ENCODE measurements around the gene GSTA1. TPM values are rescaled to one million over a fixed set of nuclear protein-coding genes. Genes with fewer than 3 reads are reported as not detected.
"Not testable (repeated sequence)": the region's sequence is repeated elsewhere in the genome, so short reads cannot be mapped to it uniquely, and the experiment has no call there.

Gene GSTA1
- polyA plus RNA-seq, 2 donors: 2.4 to 3.1 TPM

DNA sequence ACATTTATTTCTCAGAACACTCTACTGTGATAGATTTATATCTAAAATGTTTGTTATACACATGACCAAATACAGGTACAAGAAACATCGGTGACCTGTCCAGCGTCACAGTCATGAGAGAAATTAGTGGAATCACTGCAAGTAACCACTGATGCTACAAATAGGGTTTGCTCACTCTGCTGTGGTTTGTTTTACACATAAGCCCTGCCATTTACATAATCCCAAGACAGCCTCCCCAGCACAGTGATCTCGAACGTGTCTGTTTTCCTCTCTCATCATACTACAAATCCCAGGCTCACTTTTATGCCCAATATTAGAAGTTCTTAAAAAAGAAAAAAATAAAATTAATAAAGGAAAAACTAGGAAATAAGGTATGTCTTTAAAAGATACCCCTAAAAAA, 6.2 kb upstream of the GSTA1 start:
- WGBS, 2 donors: 73 to 83% methylated on average over 4 of the region's 4 CpGs
- not testable (repeated sequence) for H3K4me3 ChIP-seq (ENCODE audit: low read depth in 1 of 2, low read length in 2 of 2); H3K36me3 ChIP-seq (ENCODE audit: control insufficient read depth in 2 of 2, insufficient read depth in 2 of 2, low read length in 1 of 2); H3K4me1 ChIP-seq (ENCODE audit: control insufficient read depth in 2 of 2, insufficient read depth in 2 of 2, low read length in 1 of 2); H3K27me3 ChIP-seq (ENCODE audit: control insufficient read depth in 1 of 2, insufficient read depth in 2 of 2, low read length in 2 of 2); H3K9me3 ChIP-seq (ENCODE audit: control insufficient read depth in 2 of 2, insufficient read depth in 1 of 2, low read depth in 1 of 2, low read length in 1 of 2); H3K27ac ChIP-seq (ENCODE audit: low read depth in 2 of 2, low read length in 1 of 2)

DNA sequence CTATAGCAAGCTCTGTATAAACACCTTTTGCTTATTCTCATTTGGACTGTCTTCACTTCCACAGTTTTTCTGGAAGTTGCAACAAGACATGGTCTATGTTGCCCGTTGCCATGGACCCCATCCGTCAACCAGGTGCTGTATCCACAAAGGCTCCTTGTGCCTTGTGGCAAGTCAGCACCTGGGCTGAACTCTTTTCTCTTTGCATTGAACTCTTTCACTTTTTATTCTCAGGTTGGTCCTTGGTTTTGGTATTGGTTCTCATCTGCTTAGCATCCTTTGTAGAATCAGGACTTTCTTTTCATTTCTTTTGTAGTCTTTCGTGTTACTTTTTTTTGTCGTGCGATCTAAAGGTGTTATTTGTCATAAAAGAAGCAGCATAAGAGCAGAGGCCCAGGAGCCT, 5.0 kb upstream of the GSTA1 start:
- H3K27ac ChIP-seq (ENCODE audit: low read depth in 2 of 2, low read length in 1 of 2): no peak overlapping the region
- WGBS, 2 donors: 87 to 92% methylated on average over 5 of the region's 5 CpGs
- no peaks in the 10 kb centered on the region for H3K27me3 ChIP-seq (ENCODE audit: control insufficient read depth in 1 of 2, insufficient read depth in 2 of 2, low read length in 2 of 2)
- no peaks in the 10 kb centered on the region for H3K4me1 ChIP-seq (ENCODE audit: control insufficient read depth in 2 of 2, insufficient read depth in 2 of 2, low read length in 1 of 2)
- no peaks in the 10 kb centered on the region for H3K9me3 ChIP-seq (ENCODE audit: control insufficient read depth in 2 of 2, insufficient read depth in 1 of 2, low read depth in 1 of 2, low read length in 1 of 2)
- H3K4me3 ChIP-seq (ENCODE audit: low read depth in 1 of 2, low read length in 2 of 2): no peak overlapping the region
- H3K36me3 ChIP-seq (ENCODE audit: control insufficient read depth in 2 of 2, insufficient read depth in 2 of 2, low read length in 1 of 2): no peaks in the 10 kb centered on the region

DNA sequence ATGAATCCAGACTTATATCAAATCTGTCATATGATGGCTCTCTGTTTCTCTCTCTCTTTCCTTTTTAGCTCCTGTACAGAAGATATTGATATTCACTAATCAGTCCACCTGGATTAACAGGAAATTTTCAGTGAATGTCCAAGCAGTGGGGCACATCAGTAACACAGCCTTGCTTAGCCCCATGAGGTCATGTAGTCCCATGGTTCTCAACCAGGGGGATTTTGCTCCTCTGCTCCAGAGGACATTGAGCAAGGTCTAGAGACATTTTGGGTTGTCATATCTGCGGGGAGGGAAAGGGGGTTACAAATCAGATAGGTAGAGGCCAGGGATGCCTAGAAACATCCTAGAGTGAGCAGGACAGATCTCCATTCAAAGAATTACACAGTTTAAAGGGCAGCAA, 810 bp downstream of the GSTA1 start:
- no peak overlapping the region for H3K4me3 ChIP-seq (ENCODE audit: low read depth in 1 of 2, low read length in 2 of 2)

DNA sequence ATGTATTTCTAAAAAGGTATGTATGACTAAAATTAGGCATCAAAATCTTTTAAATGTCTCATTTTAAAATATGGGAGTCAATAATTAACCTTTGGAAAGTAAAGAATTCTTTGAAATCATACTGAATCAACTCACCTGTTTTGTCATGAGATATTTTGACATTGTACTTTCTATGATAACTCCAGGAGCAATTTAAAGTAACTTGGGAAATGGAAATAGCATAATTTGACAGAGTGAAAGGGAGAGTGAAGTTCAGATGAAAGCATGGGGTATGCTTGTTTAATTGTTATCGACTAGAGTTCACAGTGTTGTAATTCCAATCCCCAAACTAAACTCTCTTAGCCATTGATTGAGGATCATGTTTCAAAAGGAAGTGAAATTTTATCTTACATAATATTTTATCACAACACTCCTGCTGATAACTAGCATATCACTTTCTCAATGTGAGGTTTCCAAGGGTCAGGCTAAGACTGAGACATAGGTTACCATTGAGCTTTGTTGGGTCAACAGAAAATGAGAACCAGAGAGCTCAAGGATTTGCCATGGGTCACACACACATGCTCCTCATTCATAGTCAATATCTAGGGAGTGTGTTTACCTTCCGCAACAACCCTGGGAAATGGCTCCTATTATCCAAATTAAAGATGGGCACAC, 2.3 kb downstream of the GSTA1 start:
- Histone ChIP-seq H3K4me3 (ENCODE audit: low read depth in 1 of 2, low read length in 2 of 2) (no peak overlapping the region), H3K36me3 (ENCODE audit: control insufficient read depth in 2 of 2, insufficient read depth in 2 of 2, low read length in 1 of 2) (no peaks in the 10 kb centered on the region), H3K27me3 (ENCODE audit: control insufficient read depth in 1 of 2, insufficient read depth in 2 of 2, low read length in 2 of 2) (no peaks in the 10 kb centered on the region), H3K9me3 (ENCODE audit: control insufficient read depth in 2 of 2, insufficient read depth in 1 of 2, low read depth in 1 of 2, low read length in 1 of 2) (no peaks in the 10 kb centered on the region), H3K4me1 (ENCODE audit: control insufficient read depth in 2 of 2, insufficient read depth in 2 of 2, low read length in 1 of 2) (no peaks in the 10 kb centered on the region), H3K27ac (ENCODE audit: low read depth in 2 of 2, low read length in 1 of 2) (no peak overlapping the region)
- WGBS, 2 donors: 67 to 78% methylated on average over 2 of the region's 2 CpGs

More for the DNA sequence above, 810 bp downstream of the GSTA1 start:
- Histone ChIP-seq H3K4me1 (ENCODE audit: control insufficient read depth in 2 of 2, insufficient read depth in 2 of 2, low read length in 1 of 2) (no peaks in the 10 kb centered on the region), H3K36me3 (ENCODE audit: control insufficient read depth in 2 of 2, insufficient read depth in 2 of 2, low read length in 1 of 2) (no peaks in the 10 kb centered on the region), H3K9me3 (ENCODE audit: control insufficient read depth in 2 of 2, insufficient read depth in 1 of 2, low read depth in 1 of 2, low read length in 1 of 2) (no peaks in the 10 kb centered on the region), H3K27ac (ENCODE audit: low read depth in 2 of 2, low read length in 1 of 2) (no peak overlapping the region), H3K27me3 (ENCODE audit: control insufficient read depth in 1 of 2, insufficient read depth in 2 of 2, low read length in 2 of 2) (no peaks in the 10 kb centered on the region)
- WGBS, 2 donors: 64 to 91% methylated on average over 1 of the region's 1 CpG

DNA sequence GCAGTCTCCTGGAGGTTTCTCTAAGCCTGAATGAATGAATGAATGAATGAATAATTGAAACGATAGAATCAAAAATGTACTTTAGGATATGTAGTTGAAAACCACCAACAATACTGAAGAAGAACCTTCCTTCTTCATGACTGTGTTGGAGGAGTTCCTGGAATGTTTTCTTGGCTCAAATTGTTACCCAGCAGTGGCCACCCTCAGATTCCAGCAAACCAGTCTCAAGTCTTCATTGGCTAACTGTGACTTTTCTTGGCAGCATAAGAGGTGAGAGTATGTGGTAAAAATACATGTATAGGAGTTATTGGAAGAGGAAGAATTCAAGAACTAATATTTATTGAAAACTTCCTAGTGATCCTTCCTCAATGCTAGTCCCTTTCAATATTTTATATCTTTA, 4.3 kb downstream of the GSTA1 start:
- H3K27me3 ChIP-seq (ENCODE audit: control insufficient read depth in 1 of 2, insufficient read depth in 2 of 2, low read length in 2 of 2); H3K9me3 ChIP-seq (ENCODE audit: control insufficient read depth in 2 of 2, insufficient read depth in 1 of 2, low read depth in 1 of 2, low read length in 1 of 2); H3K4me1 ChIP-seq (ENCODE audit: control insufficient read depth in 2 of 2, insufficient read depth in 2 of 2, low read length in 1 of 2); H3K27ac ChIP-seq (ENCODE audit: low read depth in 2 of 2, low read length in 1 of 2); H3K4me3 ChIP-seq (ENCODE audit: low read depth in 1 of 2, low read length in 2 of 2); H3K36me3 ChIP-seq (ENCODE audit: control insufficient read depth in 2 of 2, insufficient read depth in 2 of 2, low read length in 1 of 2): not testable (repeated sequence)
- 95% methylated on average over 1 of the region's 1 CpG for WGBS, 2 donors

DNA sequence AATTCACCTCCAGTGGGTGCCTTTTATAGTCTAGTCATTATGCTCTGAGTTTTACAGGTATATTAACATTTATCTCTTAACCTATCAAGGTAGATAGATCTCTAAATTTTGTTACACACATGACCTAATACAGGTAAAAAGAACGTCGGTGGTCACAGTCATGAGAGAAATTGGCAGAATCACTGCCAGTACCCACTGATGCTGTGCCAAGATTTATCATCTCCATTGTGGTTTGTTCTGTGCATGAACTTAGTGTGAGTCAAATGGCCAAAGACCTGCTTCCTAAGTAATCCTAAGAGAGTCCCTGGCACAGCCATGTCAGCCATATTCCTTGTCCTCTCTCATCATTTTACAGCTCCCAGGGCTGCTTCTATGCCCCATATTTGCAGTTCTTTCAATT, 9.2 kb downstream of the GSTA1 start:
- H3K27ac ChIP-seq (ENCODE audit: low read depth in 2 of 2, low read length in 1 of 2); H3K4me3 ChIP-seq (ENCODE audit: low read depth in 1 of 2, low read length in 2 of 2); H3K9me3 ChIP-seq (ENCODE audit: control insufficient read depth in 2 of 2, insufficient read depth in 1 of 2, low read depth in 1 of 2, low read length in 1 of 2); H3K27me3 ChIP-seq (ENCODE audit: control insufficient read depth in 1 of 2, insufficient read depth in 2 of 2, low read length in 2 of 2); H3K36me3 ChIP-seq (ENCODE audit: control insufficient read depth in 2 of 2, insufficient read depth in 2 of 2, low read length in 1 of 2); H3K4me1 ChIP-seq (ENCODE audit: control insufficient read depth in 2 of 2, insufficient read depth in 2 of 2, low read length in 1 of 2): not testable (repeated sequence)
- 60 to 88% methylated on average over 2 of the region's 2 CpGs for WGBS, 2 donors

DNA sequence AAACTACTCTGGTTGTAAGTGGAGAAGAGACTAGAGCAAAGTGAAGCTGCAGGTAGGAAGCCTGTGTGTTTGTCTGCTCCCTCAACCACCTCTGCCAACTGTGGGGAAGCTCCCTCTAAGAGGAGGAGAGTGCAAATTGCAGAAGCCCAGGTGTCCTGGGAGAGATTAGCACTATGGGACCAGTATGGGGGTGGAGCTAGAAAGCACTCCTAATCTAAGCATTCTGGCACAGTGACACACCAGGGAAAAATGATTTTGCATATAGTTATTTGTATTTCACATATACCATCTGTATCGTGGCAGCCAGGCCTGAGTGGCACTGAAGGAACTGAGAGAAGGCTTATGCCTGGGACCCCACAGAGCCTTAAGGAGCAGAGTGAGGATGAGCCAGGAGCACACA, 12.8 kb downstream of the GSTA1 start:
- no peaks in the 10 kb centered on the region for H3K36me3 ChIP-seq (ENCODE audit: control insufficient read depth in 2 of 2, insufficient read depth in 2 of 2, low read length in 1 of 2)
- no peak overlapping the region for H3K4me3 ChIP-seq (ENCODE audit: low read depth in 1 of 2, low read length in 2 of 2)
- H3K27ac ChIP-seq (ENCODE audit: low read depth in 2 of 2, low read length in 1 of 2): no peak overlapping the region
- 0% methylated on average over 1 of the region's 1 CpG for WGBS, 2 donors
- no peaks in the 10 kb centered on the region for H3K4me1 ChIP-seq (ENCODE audit: control insufficient read depth in 2 of 2, insufficient read depth in 2 of 2, low read length in 1 of 2)
- H3K27me3 ChIP-seq (ENCODE audit: control insufficient read depth in 1 of 2, insufficient read depth in 2 of 2, low read length in 2 of 2): no peaks in the 10 kb centered on the region
- H3K9me3 ChIP-seq (ENCODE audit: control insufficient read depth in 2 of 2, insufficient read depth in 1 of 2, low read depth in 1 of 2, low read length in 1 of 2): peaks cover 0 to 3% of the 10 kb centered on the region in 2 donors

DNA sequence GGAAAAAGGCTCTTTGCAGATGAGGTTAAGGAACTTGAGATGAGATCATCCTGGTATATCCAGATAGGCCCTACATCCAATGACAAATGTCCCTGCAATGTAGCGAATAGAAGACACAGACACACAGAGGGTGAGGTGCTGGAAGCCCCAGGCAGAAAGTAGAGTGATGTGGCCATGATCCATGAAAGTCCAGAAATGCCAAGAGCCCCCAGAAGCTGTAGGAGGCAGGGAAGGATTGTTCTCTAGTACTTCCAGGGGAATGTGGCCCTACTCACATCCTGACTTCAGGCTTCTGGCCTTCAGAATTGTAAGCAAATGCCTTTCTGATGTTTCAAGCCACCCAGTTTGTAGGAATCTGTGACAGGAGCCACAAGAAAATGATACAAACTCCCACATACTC, 14.0 kb downstream of the GSTA1 start:
- WGBS, 2 donors: 82 to 92% methylated on average over 1 of the region's 1 CpG
- not testable (repeated sequence) for H3K36me3 ChIP-seq (ENCODE audit: control insufficient read depth in 2 of 2, insufficient read depth in 2 of 2, low read length in 1 of 2); H3K27ac ChIP-seq (ENCODE audit: low read depth in 2 of 2, low read length in 1 of 2); H3K4me3 ChIP-seq (ENCODE audit: low read depth in 1 of 2, low read length in 2 of 2); H3K9me3 ChIP-seq (ENCODE audit: control insufficient read depth in 2 of 2, insufficient read depth in 1 of 2, low read depth in 1 of 2, low read length in 1 of 2); H3K4me1 ChIP-seq (ENCODE audit: control insufficient read depth in 2 of 2, insufficient read depth in 2 of 2, low read length in 1 of 2); H3K27me3 ChIP-seq (ENCODE audit: control insufficient read depth in 1 of 2, insufficient read depth in 2 of 2, low read length in 2 of 2)

DNA sequence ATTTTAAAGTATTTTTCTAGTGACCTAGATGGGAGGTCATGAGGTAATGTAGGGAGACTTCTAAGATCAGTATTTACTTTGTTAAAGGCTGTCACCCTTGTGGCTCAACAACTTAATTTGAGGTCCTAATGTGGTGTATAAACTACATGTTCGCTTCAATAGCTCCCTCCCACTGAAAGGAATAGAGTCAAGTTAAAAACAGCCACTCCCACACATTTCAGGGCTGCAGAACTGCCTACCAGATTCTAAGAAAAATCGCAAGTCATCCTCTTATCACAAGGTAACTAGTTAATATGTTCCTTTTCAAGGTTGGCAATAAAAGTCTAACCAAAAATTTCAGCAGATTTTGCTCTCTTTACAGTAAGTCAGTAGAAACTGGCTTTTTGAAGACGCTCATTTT, 15.1 kb downstream of the GSTA1 start:
- H3K9me3 ChIP-seq (ENCODE audit: control insufficient read depth in 2 of 2, insufficient read depth in 1 of 2, low read depth in 1 of 2, low read length in 1 of 2): peaks cover 0 to 3% of the 10 kb centered on the region in 2 donors
- 61 to 72% methylated on average over 3 of the region's 3 CpGs for WGBS, 2 donors
- no peak overlapping the region for H3K27ac ChIP-seq (ENCODE audit: low read depth in 2 of 2, low read length in 1 of 2)
- H3K27me3 ChIP-seq (ENCODE audit: control insufficient read depth in 1 of 2, insufficient read depth in 2 of 2, low read length in 2 of 2): no peaks in the 10 kb centered on the region
- no peaks in the 10 kb centered on the region for H3K36me3 ChIP-seq (ENCODE audit: control insufficient read depth in 2 of 2, insufficient read depth in 2 of 2, low read length in 1 of 2)
- no peak overlapping the region for H3K4me3 ChIP-seq (ENCODE audit: low read depth in 1 of 2, low read length in 2 of 2)
- H3K4me1 ChIP-seq (ENCODE audit: control insufficient read depth in 2 of 2, insufficient read depth in 2 of 2, low read length in 1 of 2): no peaks in the 10 kb centered on the region

DNA sequence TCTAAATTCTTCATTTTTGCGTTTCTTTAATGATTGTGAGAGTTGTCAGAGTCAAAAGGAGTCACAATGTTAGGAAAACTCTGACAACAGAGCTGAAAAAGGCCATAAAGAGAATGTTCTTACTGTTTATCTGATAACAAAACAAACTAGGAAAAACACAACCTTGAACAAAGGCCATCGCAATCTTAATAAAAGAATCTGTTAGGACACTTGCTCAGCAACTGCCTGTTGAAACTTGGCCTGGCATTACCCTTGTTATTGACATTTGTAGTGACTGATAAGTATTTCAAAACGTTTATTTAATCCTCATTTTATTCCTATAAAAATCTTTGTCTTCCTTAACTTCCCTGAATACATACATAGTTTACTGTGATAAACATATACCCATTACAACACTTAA, 15.7 kb downstream of the GSTA1 start:
- Histone ChIP-seq H3K9me3 (ENCODE audit: control insufficient read depth in 2 of 2, insufficient read depth in 1 of 2, low read depth in 1 of 2, low read length in 1 of 2) (peaks cover 0 to 3% of the 10 kb centered on the region in 2 donors), H3K36me3 (ENCODE audit: control insufficient read depth in 2 of 2, insufficient read depth in 2 of 2, low read length in 1 of 2) (no peaks in the 10 kb centered on the region), H3K4me1 (ENCODE audit: control insufficient read depth in 2 of 2, insufficient read depth in 2 of 2, low read length in 1 of 2) (peaks cover 0 to under 1% of the 10 kb centered on the region in 2 donors), H3K27ac (ENCODE audit: low read depth in 2 of 2, low read length in 1 of 2) (no peak overlapping the region), H3K4me3 (ENCODE audit: low read depth in 1 of 2, low read length in 2 of 2) (no peak overlapping the region), H3K27me3 (ENCODE audit: control insufficient read depth in 1 of 2, insufficient read depth in 2 of 2, low read length in 2 of 2) (no peaks in the 10 kb centered on the region)
- WGBS, 2 donors: 37 to 38% methylated on average over 3 of the region's 3 CpGs

Measured in esophagus (tissue), 2 donors.